DND-41 (cell line): ENCODE data around the gene LILRA6.
"Not testable (repeated sequence)": the region's sequence is repeated elsewhere in the genome, so short reads cannot be mapped to it uniquely, and the experiment has no call there.

ENCODE experiments used
- ATAC-seq: fragments of 200-7000 bp; cut with Tn5 transposase; 3 replicates; pipeline ENCODE4 v1.9.1; 2021; ENCODE audit warnings: low read depth; ENCODE audit not compliant: insufficient read depth
- DNase-seq: peaks from one replicate; pipeline ENCODE4 v3.0.0-alpha.2; 2020
- H2AFZ ChIP-seq: 2 replicates; pipeline ENCODE4 v1.6.0; 2012; ENCODE audit warnings: low read depth, low read length
- H3K27ac ChIP-seq: 2 replicates; pipeline ENCODE4 v1.5.1; 2012; ENCODE audit warnings: low read length, inconsistent platforms
- H3K27me3 ChIP-seq: fragments of 200-600 bp; sonication (generic); 2 replicates; pipeline ENCODE4 v1.6.0; 2012; ENCODE audit warnings: low read length, mild to moderate bottlenecking, inconsistent platforms; ENCODE audit not compliant: insufficient read depth, poor library complexity
- H3K36me3 ChIP-seq: 2 replicates; pipeline ENCODE4 v1.5.1; 2012; ENCODE audit warnings: low read length, inconsistent platforms; ENCODE audit not compliant: insufficient read depth
- H3K4me1 ChIP-seq: 2 replicates; pipeline ENCODE4 v1.5.1; 2012; ENCODE audit warnings: mild to moderate bottlenecking, low read length; ENCODE audit not compliant: insufficient read depth
- H3K4me2 ChIP-seq: 2 replicates; pipeline ENCODE4 v1.6.0; 2012; ENCODE audit warnings: mild to moderate bottlenecking, moderate library complexity, low read length, inconsistent platforms; ENCODE audit not compliant: insufficient read depth
- H3K4me3 ChIP-seq, 2 experiments: fragments of 200-600 bp in 1 of 2; shearing (Covaris generic) in 1 of 2; 2 replicates each; pipeline ENCODE4 v1.5.1; 2012 to 2016; ENCODE audit warnings: inconsistent platforms in 2 of 2, low read length in 2 of 2, mild to moderate bottlenecking in 2 of 2, low read depth in 1 of 2, moderate library complexity in 1 of 2
- H3K79me2 ChIP-seq: 2 replicates; pipeline ENCODE4 v1.6.0; 2012; ENCODE audit warnings: low read length, inconsistent platforms; ENCODE audit not compliant: insufficient read depth
- H3K9ac ChIP-seq: 2 replicates; pipeline ENCODE4 v1.6.0; 2012; ENCODE audit warnings: low read depth, mild to moderate bottlenecking, inconsistent platforms, low read length, moderate library complexity
- H3K9me3 ChIP-seq: 2 replicates; pipeline ENCODE4 v1.5.1; 2012; ENCODE audit warnings: low read length, moderate library complexity, mild to moderate bottlenecking, inconsistent platforms; ENCODE audit not compliant: insufficient read depth, severe bottlenecking
- H4K20me1 ChIP-seq: 2 replicates; pipeline ENCODE4 v1.6.0; 2012; ENCODE audit warnings: low read length; ENCODE audit not compliant: insufficient read depth
- EZH2 ChIP-seq: IDR thresholded peaks from 3 replicates; pipeline ENCODE4 v1.6.1; 2012; ENCODE audit warnings: borderline replicate concordance, low read depth, mild to moderate bottlenecking, moderate library complexity, low read length, inconsistent platforms; ENCODE audit not compliant: severe bottlenecking
- TF ChIP-seq, protein P1 (sequence below): IDR thresholded peaks from 2 replicates; pipeline ENCODE4 v1.5.1; 2012; ENCODE audit warnings: borderline replicate concordance, low read length, moderate library complexity, mild to moderate bottlenecking; ENCODE audit not compliant: poor library complexity, severe bottlenecking; ENCODE audit errors: extremely low read depth

LILRA6 gene

DNA sequence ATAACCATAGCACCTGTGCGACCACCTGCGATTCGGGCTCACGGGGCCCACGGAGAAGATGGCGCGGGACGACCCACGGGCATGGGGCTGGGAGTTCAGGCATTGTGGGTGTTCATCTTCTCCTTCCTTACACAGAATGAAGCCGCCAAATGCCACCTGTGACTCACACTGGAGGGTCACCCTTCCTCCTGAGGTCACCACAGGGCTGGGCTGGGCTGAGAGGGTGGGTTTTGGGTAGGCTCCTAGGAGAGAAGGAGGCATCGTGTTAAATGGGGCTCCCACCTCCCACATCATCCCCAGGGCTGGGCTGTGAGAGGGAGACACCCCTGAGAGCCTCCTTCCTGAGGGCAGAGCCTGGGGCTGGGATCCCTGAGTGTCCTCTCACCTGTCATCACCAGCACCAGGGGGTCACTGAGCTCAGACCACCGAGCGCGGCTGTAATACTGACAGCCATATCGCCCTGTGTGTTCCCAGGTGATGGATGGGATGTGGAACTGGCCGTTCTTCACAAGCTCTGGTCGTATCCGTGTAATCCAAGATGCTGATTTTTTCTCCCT is 36.9 kb upstream of the LILRA6 start:
- Histone ChIP-seq H2AFZ (no peak overlapping the region), H3K36me3 (no peaks in the 10 kb centered on the region), H3K4me1 (no peaks in the 10 kb centered on the region), H4K20me1 (no peaks in the 10 kb centered on the region), H3K27me3 (peaks cover 8% of the 10 kb centered on the region), H3K79me2 (no peaks in the 10 kb centered on the region), H3K27ac (no peak overlapping the region), H3K9me3 (no peaks in the 10 kb centered on the region), H3K9ac (no peak overlapping the region), H3K4me2 (no peak overlapping the region), H3K4me3 (no peak overlapping the region)
- TF ChIP-seq, protein P1, sequence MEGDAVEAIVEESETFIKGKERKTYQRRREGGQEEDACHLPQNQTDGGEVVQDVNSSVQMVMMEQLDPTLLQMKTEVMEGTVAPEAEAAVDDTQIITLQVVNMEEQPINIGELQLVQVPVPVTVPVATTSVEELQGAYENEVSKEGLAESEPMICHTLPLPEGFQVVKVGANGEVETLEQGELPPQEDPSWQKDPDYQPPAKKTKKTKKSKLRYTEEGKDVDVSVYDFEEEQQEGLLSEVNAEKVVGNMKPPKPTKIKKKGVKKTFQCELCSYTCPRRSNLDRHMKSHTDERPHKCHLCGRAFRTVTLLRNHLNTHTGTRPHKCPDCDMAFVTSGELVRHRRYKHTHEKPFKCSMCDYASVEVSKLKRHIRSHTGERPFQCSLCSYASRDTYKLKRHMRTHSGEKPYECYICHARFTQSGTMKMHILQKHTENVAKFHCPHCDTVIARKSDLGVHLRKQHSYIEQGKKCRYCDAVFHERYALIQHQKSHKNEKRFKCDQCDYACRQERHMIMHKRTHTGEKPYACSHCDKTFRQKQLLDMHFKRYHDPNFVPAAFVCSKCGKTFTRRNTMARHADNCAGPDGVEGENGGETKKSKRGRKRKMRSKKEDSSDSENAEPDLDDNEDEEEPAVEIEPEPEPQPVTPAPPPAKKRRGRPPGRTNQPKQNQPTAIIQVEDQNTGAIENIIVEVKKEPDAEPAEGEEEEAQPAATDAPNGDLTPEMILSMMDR: no peak
- TF ChIP-seq EZH2: no peak
- no peak for ATAC-seq
- DNase-seq: no peak

DNA sequence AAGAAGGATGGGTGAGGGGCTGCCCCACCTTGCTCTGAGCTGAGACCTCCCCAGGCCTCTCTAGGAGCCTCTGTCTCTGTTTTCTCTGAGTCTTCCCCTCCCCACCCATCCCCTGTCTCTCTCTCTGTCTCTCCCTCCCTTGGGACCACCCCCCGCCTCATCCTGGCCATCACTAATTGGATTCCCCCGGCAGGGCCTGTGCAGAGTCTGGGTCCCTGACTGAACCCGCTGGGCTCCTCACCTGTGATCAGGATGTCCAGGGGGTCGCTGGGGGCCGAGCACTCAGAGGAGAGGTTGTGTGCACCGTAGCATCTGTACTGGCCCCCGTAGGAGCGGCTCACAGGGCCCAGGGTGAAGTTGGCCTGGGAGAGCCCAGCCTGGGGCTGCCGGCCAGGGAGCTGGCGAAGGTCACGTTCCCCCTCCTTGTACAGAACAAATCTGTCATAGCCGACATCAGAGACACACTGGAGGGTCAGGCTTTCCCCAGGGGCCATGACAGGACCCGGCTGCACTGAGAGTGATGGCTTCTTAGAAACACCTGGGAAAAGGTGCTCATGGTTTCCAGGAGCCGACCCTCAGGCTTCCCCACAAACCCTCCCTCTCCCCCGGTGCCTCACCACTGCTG is 36.1 kb upstream of the LILRA6 start:
- not testable (repeated sequence) for H3K9ac ChIP-seq, H3K4me3 ChIP-seq, H3K27me3 ChIP-seq, H3K4me1 ChIP-seq, H3K36me3 ChIP-seq, ATAC-seq, H3K9me3 ChIP-seq, H3K27ac ChIP-seq, H3K79me2 ChIP-seq, DNase-seq, H4K20me1 ChIP-seq, H2AFZ ChIP-seq, H3K4me2 ChIP-seq

DNA sequence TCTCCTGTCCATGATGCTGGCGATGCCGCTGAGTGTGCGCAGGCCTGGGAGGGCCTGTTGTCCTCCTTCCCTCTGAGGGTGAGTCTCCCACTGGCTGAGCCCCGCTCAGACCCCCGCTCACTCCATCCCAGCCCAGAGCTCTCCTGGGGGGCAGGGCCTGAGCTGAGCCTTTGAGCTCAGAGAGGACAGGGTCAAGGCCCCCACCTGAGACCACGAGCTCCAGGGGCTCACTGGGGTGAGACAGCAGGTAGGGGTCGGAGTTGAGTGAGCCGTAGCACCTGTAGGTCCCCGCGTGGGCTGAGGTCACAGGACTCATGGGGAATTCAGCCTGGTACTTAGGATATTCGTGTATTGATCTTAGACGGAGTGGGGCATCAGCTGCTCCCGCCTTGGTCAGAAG is 35.5 kb upstream of the LILRA6 start:
- not testable (repeated sequence) for ATAC-seq, H3K9ac ChIP-seq, H2AFZ ChIP-seq, H3K36me3 ChIP-seq, H4K20me1 ChIP-seq, H3K79me2 ChIP-seq, H3K4me2 ChIP-seq, H3K4me3 ChIP-seq, H3K4me1 ChIP-seq, H3K27ac ChIP-seq, H3K27me3 ChIP-seq, H3K9me3 ChIP-seq, DNase-seq

DNA sequence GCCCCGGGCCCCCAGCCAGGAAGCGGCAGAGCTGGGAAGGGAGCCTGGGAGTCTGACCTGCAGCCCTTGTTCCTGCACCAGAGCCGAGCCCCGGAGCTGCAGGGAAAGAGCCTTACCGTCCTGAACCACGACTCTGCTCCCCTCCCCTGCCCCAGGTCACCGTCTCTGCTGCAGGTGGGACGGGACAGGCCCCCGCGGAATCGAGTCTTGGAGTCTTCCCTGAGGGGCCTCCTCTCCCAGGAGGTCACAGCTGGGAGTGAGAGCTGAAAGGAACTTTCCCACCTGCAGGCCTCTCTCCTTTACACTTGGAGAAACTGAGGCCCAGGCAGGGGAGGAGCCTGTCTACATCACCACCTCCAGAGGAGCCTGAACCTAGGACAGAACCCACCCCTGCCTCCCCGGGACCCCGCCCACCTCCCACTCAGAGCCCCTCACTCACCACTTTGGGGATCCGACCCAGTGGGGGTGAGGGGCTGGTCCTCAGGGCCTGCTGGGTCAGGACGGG is 34.6 kb upstream of the LILRA6 start:
- ATAC-seq, H3K9me3 ChIP-seq, H3K4me1 ChIP-seq, H3K9ac ChIP-seq, H3K27me3 ChIP-seq, H3K4me3 ChIP-seq, DNase-seq, H3K36me3 ChIP-seq, H2AFZ ChIP-seq, H4K20me1 ChIP-seq, H3K27ac ChIP-seq, H3K4me2 ChIP-seq, H3K79me2 ChIP-seq: not testable (repeated sequence)

DNA sequence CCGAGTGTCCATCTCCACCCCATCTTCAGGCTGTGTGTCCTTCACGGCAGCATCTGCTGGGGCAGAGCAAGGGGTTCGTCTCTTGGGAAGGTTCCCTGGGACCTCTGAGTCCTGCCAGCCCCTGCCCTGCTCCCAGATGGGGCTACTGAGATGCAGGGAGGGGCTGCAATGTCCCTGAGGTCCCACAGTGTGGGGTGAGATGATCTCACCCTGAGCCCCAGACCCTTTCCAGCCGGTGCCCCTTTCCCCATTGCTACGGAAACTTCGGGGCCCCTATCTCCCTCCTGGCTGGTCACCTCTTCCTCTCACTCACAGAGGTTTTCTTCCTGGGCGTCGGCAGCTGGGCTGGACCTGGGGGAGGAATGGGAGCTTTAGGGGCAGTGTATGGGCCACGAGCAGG is 33.4 kb upstream of the LILRA6 start:
- no peak overlapping the region for H3K4me3 ChIP-seq
- no peaks in the 10 kb centered on the region for H3K4me1 ChIP-seq

DNA sequence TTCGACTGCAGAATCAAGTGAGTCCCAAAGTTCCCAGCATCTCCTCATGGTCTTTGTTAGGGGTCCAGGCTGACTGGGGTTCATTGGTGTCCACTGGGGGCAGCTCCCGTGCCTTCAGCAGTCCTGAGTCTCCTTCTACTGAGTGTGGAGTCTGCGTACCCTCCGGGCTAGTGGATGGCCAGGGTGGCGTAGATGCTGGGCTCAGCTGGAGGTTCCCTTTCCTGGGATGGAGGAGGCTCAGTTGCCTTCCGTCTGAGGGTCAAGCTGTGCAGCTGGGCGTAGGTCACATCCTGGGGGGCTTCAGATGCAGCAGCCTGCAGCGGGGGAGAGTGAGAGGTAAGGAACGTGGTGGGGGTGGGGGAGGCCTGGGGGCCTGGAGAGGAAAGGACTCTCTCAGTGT is 31.9 kb upstream of the LILRA6 start:
- DNase-seq, H3K27ac ChIP-seq, H3K79me2 ChIP-seq, H3K36me3 ChIP-seq, ATAC-seq, H4K20me1 ChIP-seq, H3K4me2 ChIP-seq, H3K27me3 ChIP-seq, H2AFZ ChIP-seq, H3K4me3 ChIP-seq, H3K9me3 ChIP-seq, H3K9ac ChIP-seq, H3K4me1 ChIP-seq: not testable (repeated sequence)

More for the DNA sequence above, 33.4 kb upstream of the LILRA6 start:
- Histone ChIP-seq H3K27me3 (no peaks in the 10 kb centered on the region), H3K27ac (no peak overlapping the region), H4K20me1 (no peaks in the 10 kb centered on the region), H3K36me3 (no peaks in the 10 kb centered on the region), H3K4me2 (no peak overlapping the region), H2AFZ (no peak overlapping the region), H3K9me3 (no peaks in the 10 kb centered on the region), H3K79me2 (no peaks in the 10 kb centered on the region), H3K9ac (no peak overlapping the region)
- no peak for ATAC-seq
- TF ChIP-seq EZH2: no peak
- TF ChIP-seq, protein P1: no peak
- no peak for DNase-seq
